GM19372 (cell line): ENCODE data around the gene MAPK10.

Source experiments
- ATAC-seq: cut with Tn5 transposase; IDR thresholded peaks from one replicate; pipeline ENCODE4 v1.9.1; 2021; ENCODE audit warnings: mild to moderate bottlenecking, low read depth, moderate library complexity; ENCODE audit not compliant: unreplicated experiment

Gene MAPK10

DNA sequence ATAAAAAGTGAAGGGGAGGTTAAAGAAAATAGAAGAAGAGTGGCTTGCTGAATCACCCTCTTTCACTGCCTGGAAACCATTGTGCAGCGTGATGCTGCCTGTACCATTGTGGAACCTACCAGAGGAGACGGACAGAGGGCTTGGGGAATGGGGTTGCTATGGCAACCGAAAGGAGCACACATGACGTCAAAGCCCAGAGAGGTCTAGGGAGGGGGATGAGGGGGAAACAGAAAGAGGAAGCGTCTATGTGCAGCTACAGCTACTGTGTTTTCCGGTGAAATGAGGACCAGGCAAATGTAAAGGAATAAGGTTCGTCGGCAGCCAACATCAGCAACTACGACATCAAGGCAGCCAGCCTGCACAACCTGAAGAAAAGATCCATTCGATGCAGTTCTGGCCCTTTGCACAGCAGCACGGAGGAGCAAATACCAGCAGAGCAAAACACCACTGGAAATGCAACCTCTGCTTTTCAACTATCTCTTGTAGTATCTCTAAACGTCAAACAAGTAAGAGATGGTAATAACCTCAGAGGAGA lies at the start of gene MAPK10:
Gene MAPK10, minus strand, starts transcription at position 110 of the 535 bp plus-strand sequence.
- ATAC-seq: peak; percentile 100

DNA sequence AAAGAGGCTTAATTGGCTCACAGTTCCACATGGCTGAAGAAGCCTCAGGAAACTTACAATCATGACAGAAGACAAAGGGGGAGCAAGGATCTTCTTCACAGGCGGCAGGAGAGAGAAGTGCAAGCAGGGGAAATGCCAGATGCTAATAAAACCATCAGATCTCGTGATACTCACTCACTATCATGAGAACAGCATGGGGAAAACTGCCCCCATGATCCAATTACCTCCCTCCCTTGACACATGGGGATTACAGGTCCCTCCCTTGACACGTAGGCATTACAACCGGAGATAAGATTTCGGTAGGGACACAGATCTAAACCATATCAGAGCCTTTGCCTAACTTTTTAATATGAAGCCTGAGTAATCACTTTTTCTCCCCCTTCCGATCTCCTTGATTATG lies 43.7 kb upstream of the MAPK10 start:
- no peak for ATAC-seq

DNA sequence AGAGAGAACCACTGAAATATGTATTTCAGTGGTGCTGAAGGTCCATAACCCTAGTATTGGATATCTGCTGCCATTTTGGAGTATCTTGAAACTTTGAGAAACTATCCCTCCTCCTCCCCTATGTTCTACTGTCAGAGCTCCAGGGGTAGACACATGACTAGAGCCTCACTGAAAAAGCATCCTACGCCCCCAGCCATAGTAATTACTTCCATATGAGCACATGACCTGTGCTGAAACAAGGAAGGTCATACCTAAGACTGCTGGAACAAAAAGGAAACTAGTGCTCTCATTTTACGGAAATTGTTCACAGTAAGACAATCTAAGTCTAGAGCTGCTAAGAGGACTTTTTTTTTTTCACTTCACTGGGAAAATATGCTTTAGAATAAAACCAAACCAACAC lies 42.0 kb upstream of the MAPK10 start:
- no peak for ATAC-seq

DNA sequence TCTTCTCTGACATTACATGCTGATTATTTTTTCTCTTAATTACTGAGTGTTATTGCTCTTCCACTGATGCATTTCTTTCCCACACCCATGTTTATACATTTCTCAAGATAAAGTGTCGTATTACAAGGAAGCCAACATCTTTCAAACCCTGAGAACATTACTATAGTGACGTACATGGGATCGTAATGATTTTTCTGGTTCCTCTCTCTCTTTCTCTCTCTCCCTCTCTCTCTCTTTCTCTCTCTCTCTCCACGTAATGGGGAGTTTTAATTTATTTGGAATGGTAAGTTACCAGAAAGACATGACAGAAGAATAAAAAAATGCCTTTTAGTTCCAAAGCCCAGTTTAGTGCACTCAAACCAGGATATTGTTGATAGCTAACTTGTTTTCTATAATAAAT lies 40.4 kb upstream of the MAPK10 start:
- ATAC-seq: no peak

DNA sequence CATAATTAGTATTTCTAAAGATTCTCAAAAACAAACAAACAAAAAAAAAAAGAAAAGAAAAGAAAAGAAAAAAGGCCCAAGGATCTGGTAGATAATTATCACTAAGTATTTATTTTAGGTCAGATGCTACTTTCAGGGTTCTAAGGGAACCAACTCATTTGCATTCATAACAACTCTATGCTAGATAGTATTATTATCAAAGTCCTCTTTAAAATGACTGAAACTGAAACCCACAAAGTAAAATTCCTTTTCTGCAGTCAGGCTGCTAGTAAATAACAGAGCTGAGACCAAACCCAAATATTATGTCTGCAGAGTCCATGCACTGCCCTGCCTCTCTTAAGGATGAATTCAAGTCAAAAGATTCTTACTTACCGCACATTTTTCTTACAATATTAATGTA lies 38.3 kb upstream of the MAPK10 start:
- ATAC-seq: peak; percentile 70

DNA sequence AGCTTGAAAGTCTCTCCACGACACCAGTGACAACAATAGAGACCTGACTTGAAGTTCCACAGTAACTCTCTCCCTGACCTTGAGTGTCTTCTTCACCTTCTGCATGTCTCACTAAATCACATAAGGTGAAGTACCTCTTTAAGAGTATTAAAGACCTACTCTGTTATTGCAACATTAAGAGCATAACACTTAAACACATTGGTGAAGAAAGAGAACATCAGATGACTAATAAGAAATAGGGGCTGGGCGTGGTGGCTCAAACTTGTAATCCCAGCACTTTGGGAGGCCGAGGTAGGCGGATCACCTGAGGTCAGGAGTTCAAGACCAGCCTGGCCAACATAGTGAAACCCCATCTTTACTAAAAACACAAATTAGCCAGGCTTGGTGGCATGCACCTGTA lies 33.9 kb upstream of the MAPK10 start:
- ATAC-seq: no peak

DNA sequence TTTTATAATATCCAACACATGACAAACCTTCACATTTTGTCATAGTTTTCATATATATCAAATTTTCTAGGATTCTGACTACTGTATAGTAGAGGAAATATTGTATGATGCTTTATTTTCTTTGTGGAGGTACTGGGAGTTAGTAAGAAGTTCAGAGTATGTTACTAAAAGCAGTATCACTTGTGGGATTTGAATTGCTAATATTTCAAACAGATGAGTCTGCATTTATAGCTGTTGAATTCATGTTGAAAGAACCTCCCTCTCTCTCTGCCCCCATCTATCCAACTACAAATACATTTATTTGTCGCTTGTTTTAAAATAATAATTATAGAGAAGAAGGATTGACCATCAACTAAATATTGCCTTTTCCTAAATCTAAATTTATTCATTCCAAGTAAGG lies 29.8 kb upstream of the MAPK10 start:
- ATAC-seq: no peak

DNA sequence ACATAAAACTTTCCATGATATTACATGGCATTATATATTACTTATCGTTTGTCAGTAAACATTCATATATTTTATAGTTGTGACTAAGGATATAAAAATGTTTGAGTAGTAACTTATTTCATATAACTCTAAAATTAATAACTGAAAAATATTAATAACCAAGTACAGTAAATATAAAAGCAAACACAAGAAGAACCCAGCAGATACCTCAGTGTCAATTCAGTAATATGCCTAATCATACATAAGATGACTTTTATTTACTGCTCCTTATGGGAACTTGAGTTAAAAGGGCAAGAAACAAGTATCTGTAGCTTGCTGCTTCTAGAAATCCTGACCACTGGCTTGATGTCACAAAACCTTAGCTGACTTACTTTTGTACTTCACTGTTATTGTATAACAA lies 28.4 kb upstream of the MAPK10 start:
- ATAC-seq: no peak

DNA sequence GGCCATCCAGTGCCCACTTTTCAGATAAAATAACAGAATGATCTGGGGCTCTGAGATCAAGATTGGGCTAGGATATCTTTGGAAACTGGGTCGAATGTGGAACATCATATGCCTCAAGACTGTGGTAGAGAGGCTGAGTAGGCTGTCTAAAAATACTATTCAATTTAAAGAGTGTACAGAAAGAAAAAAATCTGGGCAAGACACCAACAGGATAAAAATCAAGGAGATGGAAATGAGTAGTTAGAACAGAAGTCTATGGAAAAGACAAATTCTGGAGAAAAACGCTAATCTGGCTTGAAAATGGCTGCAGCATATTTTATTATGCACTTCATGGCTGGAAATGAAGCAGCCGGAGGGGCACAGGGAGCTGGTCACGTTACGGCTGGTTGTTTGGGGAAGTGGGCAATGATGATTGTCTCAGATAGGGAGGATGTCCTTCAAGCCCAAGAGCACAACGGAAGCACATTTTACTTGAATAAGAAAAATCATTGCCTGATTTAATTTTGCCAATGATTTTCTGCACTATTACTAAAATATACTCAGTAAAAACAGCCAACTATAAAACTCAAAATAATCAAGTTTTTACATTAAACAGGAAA lies 27.1 kb upstream of the MAPK10 start:
- ATAC-seq: no peak

DNA sequence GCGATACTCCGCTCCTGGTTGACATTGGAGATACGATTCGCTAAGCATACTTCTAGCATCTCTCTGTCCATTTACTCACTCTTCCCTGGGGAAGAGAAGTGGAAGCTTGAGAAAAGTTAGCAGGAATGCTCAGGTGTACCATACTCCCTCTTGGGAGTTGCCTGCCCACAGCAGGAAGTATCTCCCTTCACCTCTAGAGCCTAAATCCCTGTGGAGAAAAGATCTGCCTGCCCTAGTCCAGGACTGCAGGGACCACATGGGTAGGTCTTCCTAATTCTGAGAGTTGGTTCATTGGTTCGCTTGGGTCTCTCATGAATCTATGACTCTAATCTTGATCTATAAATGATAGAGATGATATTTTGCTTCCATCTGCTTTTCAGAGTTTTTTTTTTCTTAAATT lies 26.3 kb upstream of the MAPK10 start:
- ATAC-seq: no peak

DNA sequence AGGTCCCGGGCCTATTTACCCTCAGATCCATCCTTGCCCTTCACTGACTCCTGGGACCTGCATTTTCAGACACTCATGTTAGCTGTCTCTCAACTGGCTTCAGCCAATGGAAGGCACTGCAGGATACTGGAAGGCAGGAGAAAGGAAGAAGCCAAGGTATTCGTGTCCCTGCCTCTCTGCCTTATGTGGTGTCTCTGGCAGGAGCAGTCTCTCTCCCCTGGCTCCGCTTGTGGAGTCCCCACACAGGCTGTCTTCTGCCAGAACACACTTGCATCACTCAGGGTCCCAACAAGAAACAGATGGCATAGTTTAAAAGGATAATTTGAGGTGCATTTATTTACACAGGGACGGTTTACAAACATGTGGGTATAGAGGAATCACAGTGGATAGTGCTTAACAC lies 21.6 kb upstream of the MAPK10 start:
- ATAC-seq: no peak

DNA sequence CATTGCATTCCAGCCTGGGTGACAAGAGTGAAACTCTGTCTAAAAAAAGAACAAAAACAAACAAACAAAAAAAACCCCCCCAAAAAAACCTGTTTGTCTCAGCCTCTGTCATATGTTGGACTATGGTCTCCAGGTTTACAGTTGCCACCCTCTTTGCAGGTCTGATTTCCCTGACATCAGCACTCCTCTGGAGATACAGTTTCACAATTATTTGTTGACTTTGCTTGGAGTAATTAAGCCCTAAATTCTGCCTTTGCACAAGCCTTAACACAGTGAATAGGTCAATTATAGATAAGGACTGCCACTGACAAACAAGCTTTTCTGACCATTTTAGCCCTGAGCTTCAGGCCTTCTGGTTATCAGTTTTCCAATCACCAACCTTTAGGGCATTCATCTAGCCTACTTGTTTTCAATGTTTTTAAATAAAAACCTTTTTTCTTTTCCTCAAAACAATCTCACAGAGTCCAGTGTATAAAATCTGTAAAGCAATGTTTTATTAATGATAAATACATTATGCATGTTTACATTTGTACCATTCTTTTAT lies 20.4 kb upstream of the MAPK10 start:
- ATAC-seq: no peak

DNA sequence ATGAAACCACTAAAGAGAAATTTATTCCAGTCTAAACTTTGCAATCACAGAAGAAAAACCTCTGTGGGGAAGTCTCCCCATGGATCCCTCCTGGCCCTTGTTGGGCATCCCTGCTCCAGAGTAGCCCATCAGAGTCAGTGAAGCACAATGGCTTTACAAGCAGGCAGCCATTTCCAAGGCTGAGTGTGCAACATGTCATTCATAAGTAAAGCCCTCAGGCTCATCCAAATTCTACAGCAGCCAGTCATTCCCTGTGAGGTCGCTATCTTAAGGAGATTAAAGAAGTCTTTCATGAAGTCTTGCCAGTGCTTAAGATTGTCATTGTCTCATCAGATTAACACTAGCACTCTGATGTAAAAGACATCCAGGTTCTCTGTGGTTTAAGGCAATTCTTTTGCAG lies 17.0 kb upstream of the MAPK10 start:
- ATAC-seq: no peak

DNA sequence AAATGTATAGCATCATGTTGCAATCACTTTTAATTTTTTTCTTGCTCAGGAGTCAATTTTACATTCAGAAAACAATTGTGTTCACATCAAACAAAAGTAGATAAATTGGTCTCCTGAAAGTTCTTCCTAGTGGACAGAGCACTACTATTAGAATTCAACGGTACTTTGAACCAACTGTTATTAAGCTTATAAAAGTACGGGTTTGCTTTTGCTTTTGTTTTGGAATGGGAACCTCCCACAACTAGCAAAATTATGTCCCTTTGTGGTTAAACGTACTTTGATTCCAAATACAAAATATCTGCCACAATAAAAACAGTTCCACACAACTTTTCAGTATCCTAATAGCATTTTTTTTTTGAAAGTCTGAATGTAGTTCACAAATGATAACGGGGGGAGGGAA lies 8.6 kb upstream of the MAPK10 start:
- ATAC-seq: no peak

DNA sequence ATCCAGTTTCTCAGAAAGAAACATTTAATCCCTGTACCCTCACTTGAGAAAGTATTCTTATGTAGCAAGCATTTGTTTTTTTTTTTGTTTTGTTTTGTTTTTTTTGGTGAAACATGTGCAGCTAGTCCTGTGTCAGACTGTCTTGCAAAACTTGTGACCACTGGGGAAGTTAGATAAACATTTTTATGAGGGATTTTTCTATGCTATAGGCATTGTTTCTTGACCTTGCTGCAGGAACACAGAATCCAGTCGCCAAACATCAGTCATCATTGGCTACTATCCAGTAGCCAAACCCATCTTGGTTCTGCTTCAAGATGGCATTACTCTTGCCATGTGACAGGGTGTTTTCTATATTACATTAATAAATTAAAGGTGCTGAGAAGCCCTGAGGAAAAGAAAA lies 7.7 kb upstream of the MAPK10 start:
- ATAC-seq: no peak

DNA sequence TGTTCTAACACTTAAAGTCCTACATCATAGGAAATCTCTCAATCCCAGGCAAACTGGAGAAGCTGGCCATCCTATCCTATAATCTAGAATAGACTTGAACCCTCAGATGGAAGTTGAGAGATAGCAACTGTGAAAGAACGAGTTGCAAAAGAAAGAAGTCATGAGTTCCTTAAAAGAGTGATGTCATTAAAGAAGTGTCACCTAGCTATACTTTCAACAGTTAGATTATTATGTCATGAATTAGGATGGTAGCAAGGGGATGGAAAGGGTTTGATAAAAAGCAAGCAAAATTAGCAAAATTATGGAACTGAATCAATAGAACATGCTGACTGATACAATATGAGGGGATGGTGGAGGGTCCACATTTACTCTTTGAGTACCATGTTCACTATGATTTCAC lies 7.1 kb upstream of the MAPK10 start:
- no peak for ATAC-seq

DNA sequence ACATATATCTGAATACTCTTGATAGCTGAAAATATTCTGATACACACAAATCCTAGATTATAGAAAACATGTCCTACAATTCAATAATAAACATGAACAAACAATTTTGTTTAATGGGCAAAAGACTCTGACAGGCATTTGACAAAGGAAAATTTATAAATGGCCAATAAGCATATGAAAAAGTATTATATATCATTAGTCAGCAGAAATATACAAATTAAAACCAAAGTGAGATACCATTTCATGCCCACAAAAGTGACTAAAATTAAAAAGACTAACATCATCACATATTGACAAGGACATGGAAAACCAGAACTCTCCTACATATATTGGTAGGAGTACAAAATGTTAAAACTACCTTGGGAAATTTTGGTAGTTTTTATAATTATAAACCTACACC lies 2.7 kb upstream of the MAPK10 start:
- no peak for ATAC-seq

DNA sequence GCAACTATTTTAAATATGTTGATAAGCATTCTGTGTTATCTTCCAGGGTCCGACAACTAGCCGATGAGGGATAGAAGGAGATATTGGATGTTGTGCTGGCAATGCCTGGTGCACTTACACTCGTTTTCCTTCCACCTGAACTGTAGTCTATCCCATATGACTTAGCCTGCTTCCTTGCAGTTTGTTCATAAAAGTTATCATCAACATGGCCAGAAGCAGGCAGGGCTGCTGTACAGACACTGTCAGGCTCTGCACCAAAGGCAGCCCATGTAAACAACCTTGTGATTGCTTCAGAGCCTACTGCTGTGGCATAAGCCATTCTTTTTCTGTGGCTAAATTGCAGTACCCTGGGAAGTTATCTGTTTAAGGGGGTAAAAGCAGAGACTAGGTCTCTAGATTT lies 1.6 kb downstream of the MAPK10 start:
- ATAC-seq: no peak

DNA sequence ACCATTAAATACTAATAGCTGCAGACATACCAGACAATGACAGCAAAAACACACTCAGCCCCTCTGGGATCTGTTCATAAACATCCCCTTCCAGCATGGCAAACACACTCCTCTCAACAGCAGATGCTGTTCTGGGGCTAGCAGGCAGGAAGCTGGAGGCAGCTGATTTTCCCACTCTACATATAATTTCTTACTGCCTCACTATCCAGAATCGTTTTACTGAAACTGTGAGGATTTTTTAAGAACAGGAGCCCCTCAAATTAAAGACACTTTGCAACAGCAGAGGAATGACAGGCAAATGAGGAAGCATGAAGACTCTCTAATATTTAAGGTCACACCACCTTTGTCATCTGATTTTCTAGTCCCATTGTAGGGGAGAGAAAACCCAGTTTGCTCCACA lies 2.2 kb downstream of the MAPK10 start:
- no peak for ATAC-seq

DNA sequence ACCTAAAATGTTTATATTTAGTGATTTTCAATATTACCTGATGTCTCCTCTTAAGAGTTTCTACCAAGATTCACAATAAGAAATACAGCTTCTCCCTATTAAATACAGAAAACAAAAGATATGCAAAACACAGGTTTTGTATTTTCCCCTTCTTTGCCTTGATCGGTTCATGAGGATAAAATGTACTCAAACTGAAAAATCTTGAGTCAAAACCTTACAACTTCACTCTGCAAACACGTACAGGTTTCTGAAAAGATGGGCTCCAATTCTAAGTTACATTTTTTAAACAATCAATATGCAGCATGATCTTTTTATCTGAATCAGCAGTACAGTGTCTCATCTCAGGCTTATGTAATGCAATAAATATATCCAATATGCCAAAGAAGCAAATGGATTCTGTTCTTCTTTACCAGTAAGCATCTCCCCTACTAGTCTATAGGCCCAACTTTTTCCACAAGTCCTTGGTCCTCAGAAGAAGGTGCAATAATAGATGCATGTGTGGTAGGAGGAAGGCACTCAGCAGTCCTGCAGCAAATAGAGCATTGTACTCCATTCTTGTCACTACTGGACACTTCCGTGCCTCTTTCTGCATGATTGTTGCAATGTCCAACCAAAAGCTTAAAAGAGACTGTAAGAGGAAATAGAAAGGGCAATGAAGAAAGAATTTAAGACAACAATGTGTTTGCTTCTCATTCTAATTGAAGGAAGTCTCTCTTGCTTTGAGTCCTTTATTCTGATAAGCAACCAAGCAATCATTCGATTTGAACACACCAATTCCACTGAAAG lies 3.2 kb downstream of the MAPK10 start:
- ATAC-seq: no peak

DNA sequence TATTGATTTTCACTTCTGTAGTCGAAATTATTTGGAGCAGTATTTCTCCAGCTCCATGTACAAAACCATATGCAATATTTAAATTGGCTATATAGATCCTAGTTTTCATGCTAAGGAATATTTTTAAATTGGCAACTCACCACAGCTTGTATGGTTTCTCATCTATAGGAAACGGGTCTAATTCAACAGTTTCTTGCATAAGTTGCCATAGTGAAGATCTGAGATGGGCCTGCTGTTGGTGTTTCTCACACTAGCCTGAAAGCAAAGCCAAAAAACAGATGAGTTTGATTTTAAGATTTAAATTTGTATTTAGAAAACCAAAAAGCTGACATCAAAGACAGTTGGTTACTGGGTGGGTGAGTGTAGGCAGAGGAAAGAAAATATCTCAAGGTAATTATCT lies 5.5 kb downstream of the MAPK10 start:
- no peak for ATAC-seq

DNA sequence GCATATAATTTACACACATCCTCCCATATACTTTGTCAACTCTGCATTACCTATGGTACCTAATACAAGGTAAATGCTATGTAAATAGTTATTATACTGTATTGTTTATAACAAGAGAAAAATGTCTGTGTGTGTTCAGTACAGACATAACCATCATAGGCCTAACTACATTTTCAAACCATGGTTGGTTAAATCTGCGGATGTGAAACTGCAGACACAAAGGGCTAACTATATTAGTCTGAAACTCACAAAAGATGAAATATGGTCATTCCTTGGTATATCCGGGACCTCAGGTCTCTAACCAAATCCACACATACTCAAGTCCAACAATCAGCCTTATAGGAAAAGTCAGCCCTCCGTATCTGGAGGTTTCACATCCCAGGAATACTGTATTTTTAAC lies 13.5 kb downstream of the MAPK10 start:
- no peak for ATAC-seq
